Natural killer cell treated with Interleukin-12 subunit alpha and Interleukin-12 subunit beta and Interleukin-15 and Interleukin-18, amount 100 ng/mL, for 72 hours (primary cell): ENCODE results near the gene OR2V1. TPM values are rescaled to one million over a fixed set of nuclear protein-coding genes. Genes with fewer than 3 reads are reported as not detected.
"Not testable (repeated sequence)": the region's sequence is repeated elsewhere in the genome, so short reads cannot be mapped to it uniquely, and the experiment has no call there.

ENCODE experiments used
- ATAC-seq, 2 donors: fragments of 150-1000 bp; cut with Tn5 transposase in 1 of 2; sonication (Bioruptor Pico), chemical (Tn5 transposase) in 1 of 2; 2 replicates each; pipeline ENCODE4 v1.10.0; 2021
- DNase-seq: peaks from one replicate; pipeline ENCODE4 v3.0.0; 2022; ENCODE audit warnings: low spot score
- H3K27ac Mint-ChIP-seq, 2 donors: 1 replicate in 1 of 2; 2 replicates in 1 of 2; pipeline ENCODE4 v1.8.0; 2022; ENCODE audit warnings: mixed read lengths in 2 of 2, mild to moderate bottlenecking in 1 of 2, moderate library complexity in 1 of 2
- H3K27me3 Mint-ChIP-seq, 2 donors: 1 replicate in 1 of 2; 2 replicates in 1 of 2; pipeline ENCODE4 v1.8.0; 2022; ENCODE audit warnings: mixed read lengths in 2 of 2
- H3K36me3 Mint-ChIP-seq: one replicate; pipeline ENCODE4 v1.8.0; 2022; ENCODE audit warnings: mixed read lengths
- H3K4me1 Mint-ChIP-seq, 2 donors: 1 replicate in 1 of 2; 2 replicates in 1 of 2; pipeline ENCODE4 v1.8.0; 2022; ENCODE audit warnings: low read depth in 2 of 2, mixed read lengths in 2 of 2, mild to moderate bottlenecking in 1 of 2
- H3K4me3 Mint-ChIP-seq: one replicate; pipeline ENCODE4 v1.8.0; 2022; ENCODE audit warnings: mixed read lengths
- H3K9me3 Mint-ChIP-seq: 2 replicates; pipeline ENCODE4 v1.8.0; 2022; ENCODE audit warnings: mixed read lengths
- total RNA-seq, 2 donors: library from RNA; stranded (reverse); gene quantifications; one replicate each; pipeline ENCODE4 v1.2.3, GENCODE V29; 2022

The OR2V1 gene
- total RNA-seq, 2 donors from 2014 or later: not detected

DNA sequence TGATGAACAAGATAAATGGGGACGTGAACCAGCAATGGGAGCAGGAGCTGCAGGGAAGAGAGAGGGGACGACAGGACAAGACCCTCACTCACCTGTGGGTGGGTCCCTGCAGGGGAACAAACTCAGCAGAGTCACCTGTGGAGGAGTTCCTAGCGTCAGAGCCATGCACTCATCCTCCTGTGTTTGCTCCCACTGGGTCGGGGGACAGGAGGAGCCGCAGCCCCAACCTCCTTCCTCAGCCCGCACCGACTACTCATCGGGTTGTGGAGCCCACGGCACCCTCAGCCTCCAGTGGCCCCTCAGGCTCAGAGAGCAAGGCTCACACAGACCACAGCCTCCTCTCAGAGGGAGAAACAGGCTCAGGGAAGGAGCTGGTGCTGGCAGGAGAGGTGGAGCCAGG is 888 bp downstream of the OR2V1 start:
- DNase-seq, H3K9me3 Mint-ChIP-seq, H3K36me3 Mint-ChIP-seq, H3K4me1 Mint-ChIP-seq, H3K4me3 Mint-ChIP-seq, H3K27ac Mint-ChIP-seq, ATAC-seq: not testable (repeated sequence)
- peaks cover 39 to 71% of the 10 kb centered on the region in 2 donors for H3K27me3 Mint-ChIP-seq

DNA sequence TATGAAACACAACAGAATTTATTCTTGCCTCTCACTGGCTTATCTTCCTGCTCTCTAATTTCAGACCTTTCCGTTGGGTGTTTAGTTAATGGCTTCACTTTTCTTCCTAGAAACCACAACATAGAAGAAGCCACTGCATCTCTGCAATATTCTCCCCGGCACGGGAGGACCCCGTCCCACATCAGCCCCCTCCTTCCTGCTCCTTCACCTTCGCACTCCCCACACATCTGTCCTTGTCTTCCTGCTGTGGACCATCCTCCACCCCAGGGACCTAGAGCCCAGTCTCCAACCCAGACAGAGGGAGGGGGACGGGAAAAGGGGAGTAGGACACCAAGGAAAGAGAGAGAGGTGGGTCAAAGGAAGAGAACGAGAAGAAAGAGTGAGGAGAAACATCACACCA is 1.4 kb downstream of the OR2V1 start:
- H3K27me3 Mint-ChIP-seq: peaks cover 41 to 71% of the 10 kb centered on the region in 2 donors
- peaks cover 0 to 2% of the 10 kb centered on the region in 2 donors for H3K4me1 Mint-ChIP-seq
- H3K27ac Mint-ChIP-seq: no peak overlapping the region
- no peak overlapping the region for H3K4me3 Mint-ChIP-seq
- ATAC-seq: no peak
- DNase-seq: no peak
- H3K36me3 Mint-ChIP-seq: no peaks in the 10 kb centered on the region
- H3K9me3 Mint-ChIP-seq: no peaks in the 10 kb centered on the region

DNA sequence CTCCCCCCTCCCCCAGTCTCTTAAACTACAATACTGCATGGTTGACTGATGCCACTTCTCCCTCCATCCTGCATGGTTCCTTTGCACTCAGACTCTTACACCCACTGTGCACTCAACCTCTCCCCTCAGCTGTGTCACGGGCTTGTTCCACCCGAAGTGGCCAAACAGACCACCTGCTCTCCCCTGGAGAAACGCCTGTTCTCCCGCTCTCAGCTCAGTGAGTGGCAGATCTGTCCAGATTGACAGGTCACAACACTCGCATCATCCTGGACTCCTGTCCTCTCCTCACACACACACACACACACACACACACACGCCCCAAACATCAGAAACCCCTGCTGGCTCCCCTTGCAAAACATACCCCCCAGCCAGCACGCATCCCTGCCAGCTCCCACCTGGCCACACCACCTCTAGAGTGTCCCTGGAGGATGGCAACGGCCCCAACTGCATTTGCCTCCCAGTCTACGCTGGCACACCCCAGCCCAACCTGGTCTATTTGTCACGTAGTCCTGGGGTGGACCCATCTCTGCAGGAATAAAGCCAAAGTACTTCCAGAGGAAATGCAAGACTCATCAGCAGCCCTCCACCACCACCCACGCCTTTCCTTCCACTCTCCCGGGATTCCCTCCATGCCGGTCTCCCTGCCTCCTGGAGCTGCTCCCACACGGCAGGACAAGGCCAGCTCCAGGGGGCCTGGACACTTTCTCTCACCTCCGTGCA is 2.9 kb downstream of the OR2V1 start:
- peaks cover 37 to 71% of the 10 kb centered on the region in 2 donors for H3K27me3 Mint-ChIP-seq
- ATAC-seq: no peak

DNA sequence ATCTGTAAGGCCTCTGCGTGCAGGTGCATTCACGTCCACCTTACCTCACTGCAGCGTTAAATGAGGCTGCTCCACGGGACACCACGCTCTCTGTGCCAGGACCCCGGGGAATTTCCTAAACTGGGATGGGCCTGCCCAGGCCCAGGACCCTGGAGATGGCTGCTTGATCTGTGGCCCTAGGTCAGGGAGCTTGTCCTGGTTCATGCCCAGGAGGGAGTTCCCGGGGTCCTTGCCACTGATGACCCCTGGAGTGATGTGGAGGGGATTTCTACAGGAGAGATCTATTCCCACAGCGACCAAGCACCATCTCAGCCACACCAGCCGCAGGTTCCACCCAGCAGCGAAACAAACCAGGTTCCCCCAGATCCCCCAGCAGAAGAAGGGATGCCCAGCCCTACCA is 3.5 kb downstream of the OR2V1 start:
- no peak for ATAC-seq
- no peak overlapping the region for H3K4me3 Mint-ChIP-seq
- no peak overlapping the region for H3K27ac Mint-ChIP-seq
- DNase-seq: no peak
- no peaks in the 10 kb centered on the region for H3K36me3 Mint-ChIP-seq
- H3K4me1 Mint-ChIP-seq: peaks cover 0 to 2% of the 10 kb centered on the region in 2 donors
- no peaks in the 10 kb centered on the region for H3K9me3 Mint-ChIP-seq
- peaks cover 38 to 71% of the 10 kb centered on the region in 2 donors for H3K27me3 Mint-ChIP-seq

More for the DNA sequence above, 2.9 kb downstream of the OR2V1 start:
- no peak overlapping the region for H3K4me3 Mint-ChIP-seq
- H3K4me1 Mint-ChIP-seq: peaks cover 0 to 2% of the 10 kb centered on the region in 2 donors
- no peak overlapping the region for H3K27ac Mint-ChIP-seq
- no peak for DNase-seq
- H3K36me3 Mint-ChIP-seq: no peaks in the 10 kb centered on the region
- no peaks in the 10 kb centered on the region for H3K9me3 Mint-ChIP-seq

- DNase-seq (no peak), ATAC-seq (no peak)
- no peak overlapping the region for H3K4me3 Mint-ChIP-seq
- no peak overlapping the region for H3K27ac Mint-ChIP-seq
- H3K4me1 Mint-ChIP-seq: peaks cover 0 to 2% of the 10 kb centered on the region in 2 donors
- no peaks in the 10 kb centered on the region for H3K9me3 Mint-ChIP-seq
- peaks cover 38 to 74% of the 10 kb centered on the region in 2 donors for H3K27me3 Mint-ChIP-seq
- no peaks in the 10 kb centered on the region for H3K36me3 Mint-ChIP-seq
Measured at GRCh38 chr5:181126841-181127240, 4.1 kb downstream of the OR2V1 start.

- H3K4me1 Mint-ChIP-seq: peaks cover 0 to 2% of the 10 kb centered on the region in 2 donors
- no peaks in the 10 kb centered on the region for H3K36me3 Mint-ChIP-seq
- no peak overlapping the region for H3K4me3 Mint-ChIP-seq
- ATAC-seq (no peak), DNase-seq (no peak)
- H3K9me3 Mint-ChIP-seq: no peaks in the 10 kb centered on the region
- peaks cover 39 to 71% of the 10 kb centered on the region in 2 donors for H3K27me3 Mint-ChIP-seq
- H3K27ac Mint-ChIP-seq: no peak overlapping the region
Measured at GRCh38 chr5:181124526-181124925, 6.4 kb downstream of the OR2V1 start.

- no peak for ATAC-seq
- Mint-ChIP-seq H3K27ac (no peak overlapping the region), H3K36me3 (no peaks in the 10 kb centered on the region), H3K4me3 (no peak overlapping the region), H3K27me3 (peaks cover 33 to 66% of the 10 kb centered on the region in 2 donors), H3K4me1 (peaks cover 0 to 2% of the 10 kb centered on the region in 2 donors), H3K9me3 (no peaks in the 10 kb centered on the region)
- no peak for DNase-seq
Measured at GRCh38 chr5:181121675-181122561, 9.1 kb downstream of the OR2V1 start.

DNA sequence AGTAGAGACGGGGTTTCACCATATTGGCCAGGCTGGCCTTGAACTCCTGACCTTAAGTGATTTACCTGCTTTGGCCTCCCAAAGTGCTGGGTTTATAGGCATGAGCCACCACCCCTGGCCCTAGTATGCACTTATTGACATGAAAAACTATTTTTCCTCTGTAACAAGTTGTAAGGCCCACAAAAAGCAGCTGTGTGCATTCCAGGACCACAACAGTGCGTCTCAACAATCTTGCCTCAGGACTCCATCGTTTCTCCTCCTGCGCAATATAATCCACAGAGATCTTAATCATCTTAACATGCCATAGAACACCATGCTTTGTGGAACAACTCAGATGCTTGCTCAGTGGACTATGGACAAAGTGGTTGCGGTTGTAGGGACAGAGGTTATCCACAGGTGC is 10.2 kb downstream of the OR2V1 start:
- Mint-ChIP-seq H3K27me3 (peaks cover 33 to 59% of the 10 kb centered on the region in 2 donors), H3K9me3 (no peaks in the 10 kb centered on the region), H3K4me3 (no peak overlapping the region)

GRCh38 chr5:181120306-181120705 is 10.7 kb downstream of the OR2V1 start:
- no peak for DNase-seq
- Mint-ChIP-seq H3K27ac (no peak overlapping the region), H3K4me1 (peaks cover 0 to 3% of the 10 kb centered on the region in 2 donors), H3K4me3 (no peak overlapping the region), H3K36me3 (no peaks in the 10 kb centered on the region), H3K9me3 (no peaks in the 10 kb centered on the region), H3K27me3 (peaks cover 37 to 60% of the 10 kb centered on the region in 2 donors)
- no peak for ATAC-seq

More for the DNA sequence above, 10.2 kb downstream of the OR2V1 start:
- DNase-seq (no peak), ATAC-seq (no peak)
- no peaks in the 10 kb centered on the region for H3K36me3 Mint-ChIP-seq
- peaks cover 0 to 2% of the 10 kb centered on the region in 2 donors for H3K4me1 Mint-ChIP-seq
- no peak overlapping the region for H3K27ac Mint-ChIP-seq

- Mint-ChIP-seq H3K9me3 (no peaks in the 10 kb centered on the region), H3K4me3 (no peak overlapping the region), H3K4me1 (peaks cover 0 to 3% of the 10 kb centered on the region in 2 donors), H3K27me3 (peaks cover 45 to 60% of the 10 kb centered on the region in 2 donors), H3K36me3 (no peaks in the 10 kb centered on the region), H3K27ac (no peak overlapping the region)
- no peak for ATAC-seq
- no peak for DNase-seq
Measured at GRCh38 chr5:181119105-181119504, 11.9 kb downstream of the OR2V1 start.

GRCh38 chr5:181118369-181118768 is 12.6 kb downstream of the OR2V1 start:
- Mint-ChIP-seq H3K27ac (no peak overlapping the region), H3K4me1 (peaks cover 0 to 3% of the 10 kb centered on the region in 2 donors), H3K9me3 (no peaks in the 10 kb centered on the region), H3K36me3 (no peaks in the 10 kb centered on the region), H3K4me3 (no peak overlapping the region), H3K27me3 (peaks cover 48 to 59% of the 10 kb centered on the region in 2 donors)
- ATAC-seq: no peak
- no peak for DNase-seq

DNA sequence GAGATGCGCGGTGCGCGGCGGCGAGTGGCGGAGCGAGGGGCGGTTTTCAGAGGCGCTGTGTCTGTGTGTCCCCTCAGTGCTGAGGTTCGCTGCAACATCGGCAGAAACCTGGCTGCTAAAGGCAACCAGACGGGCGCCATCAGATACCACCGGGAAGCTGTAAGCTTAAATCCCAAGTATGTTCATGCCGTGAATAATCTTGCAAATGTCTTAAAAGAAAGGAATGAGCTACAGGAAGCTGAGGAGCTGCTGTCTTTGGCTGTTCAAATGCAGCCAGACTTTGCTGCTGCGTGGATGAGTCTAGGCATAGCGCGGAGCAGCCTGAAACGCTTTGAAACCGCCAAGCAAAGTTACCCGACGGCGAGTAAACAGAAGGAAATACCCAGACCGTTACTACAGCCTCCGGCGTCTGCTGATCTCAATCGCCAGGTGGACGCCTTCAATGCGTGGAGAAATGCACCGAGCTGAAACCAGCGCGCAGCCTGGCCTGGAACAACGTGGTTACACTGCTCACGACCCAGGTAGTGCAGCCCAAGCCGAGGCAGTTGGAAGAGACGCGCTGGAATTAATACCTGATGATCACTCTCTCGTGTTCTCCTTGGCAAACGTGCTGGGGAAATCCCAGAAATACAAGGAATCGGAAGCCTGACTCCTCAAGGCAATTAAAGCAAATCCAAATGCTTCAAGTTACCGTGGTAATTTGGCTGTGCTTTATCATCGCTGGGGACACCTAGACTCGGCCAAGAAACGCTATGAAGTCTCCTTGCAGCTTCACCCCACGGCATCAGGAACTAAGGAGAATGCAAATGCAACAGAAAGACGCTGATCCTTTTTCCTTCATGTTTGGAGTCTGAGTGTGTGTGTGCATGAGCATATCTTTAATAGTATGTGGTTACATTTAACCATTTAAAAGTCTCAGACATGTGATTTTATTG is 15.9 kb downstream of the OR2V1 start:
- no peak for DNase-seq
- no peaks in the 10 kb centered on the region for H3K36me3 Mint-ChIP-seq
- no peak overlapping the region for H3K4me3 Mint-ChIP-seq
- no peak for ATAC-seq
- H3K27ac Mint-ChIP-seq: no peak overlapping the region
- H3K4me1 Mint-ChIP-seq: peaks cover 0 to 3% of the 10 kb centered on the region in 2 donors
- no peaks in the 10 kb centered on the region for H3K9me3 Mint-ChIP-seq
- peaks cover 41 to 44% of the 10 kb centered on the region in 2 donors for H3K27me3 Mint-ChIP-seq

DNA sequence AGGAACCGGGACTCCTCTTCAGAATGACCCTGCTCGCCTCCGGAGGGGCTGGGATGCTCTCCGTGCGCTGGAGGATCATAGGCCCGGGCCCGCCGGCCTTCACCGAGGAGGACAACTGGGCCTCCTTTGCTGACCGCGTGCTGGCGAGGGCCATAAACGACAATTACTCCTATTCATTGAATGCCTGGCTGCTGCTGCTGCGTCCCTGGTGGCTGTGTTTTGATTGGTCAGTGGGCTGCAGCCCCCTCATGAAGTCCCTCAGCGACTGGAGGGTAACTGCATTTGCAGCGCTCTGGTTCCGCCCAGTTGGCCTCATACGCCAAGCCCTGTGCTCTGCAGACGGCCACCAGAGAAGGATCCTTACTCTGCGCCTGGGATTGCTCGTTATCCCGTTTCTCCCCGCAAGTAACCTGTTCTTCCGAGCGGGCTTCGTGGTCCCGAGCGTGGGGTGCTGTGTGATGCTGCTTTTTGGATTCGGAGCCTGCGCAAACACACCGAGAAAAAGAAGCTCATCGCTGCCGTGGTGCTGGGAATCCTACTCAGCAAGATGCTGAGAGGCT is 16.6 kb downstream of the OR2V1 start:
- ATAC-seq (no peak), DNase-seq (no peak)
- Mint-ChIP-seq H3K27ac (no peak overlapping the region), H3K4me3 (no peak overlapping the region), H3K27me3 (peaks cover 41 to 47% of the 10 kb centered on the region in 2 donors), H3K9me3 (no peaks in the 10 kb centered on the region), H3K36me3 (no peaks in the 10 kb centered on the region), H3K4me1 (peaks cover 0 to 3% of the 10 kb centered on the region in 2 donors)
